Esophagus muscularis mucosa (tissue), 4 donors: Measurements from ENCODE around the gene GET3. TPM values are rescaled to one million over a fixed set of nuclear protein-coding genes. Genes with fewer than 3 reads are reported as not detected.
A peak's percentile ranks its signal among the peaks of the same experiment; 100 is the strongest.

Experiments
- DNase-seq: peaks from one replicate; pipeline ENCODE4 v3.0.0-alpha.2; 2017; ENCODE audit errors: extremely low spot score
- H3K27ac ChIP-seq, 4 donors: fragments of 200-600 bp; sonication (generic); replicated peaks in 1 of 4; 1 replicate in 3 of 4; 2 replicates in 1 of 4; pipeline ENCODE4 v1.5.1; 2016 to 2019; ENCODE audit warnings: mild to moderate bottlenecking in 1 of 4
- H3K27me3 ChIP-seq, 4 donors: fragments of 200-600 bp; sonication (generic); one replicate each; pipeline versions ENCODE4 v1.5.1 to v1.6.0; 2016 to 2019
- H3K36me3 ChIP-seq, 4 donors: fragments of 200-600 bp; sonication (generic); one replicate each; pipeline ENCODE4 v1.5.1; 2016 to 2019
- H3K4me1 ChIP-seq, 4 donors: fragments of 200-600 bp; sonication (generic); one replicate each; pipeline ENCODE4 v1.5.1; 2016 to 2019
- H3K4me3 ChIP-seq, 4 donors: fragments of 200-600 bp; sonication (generic); 1 replicate in 2 of 4; 2 replicates in 2 of 4; pipeline ENCODE4 v1.5.1; 2016 to 2019; ENCODE audit warnings: mild to moderate bottlenecking in 4 of 4, moderate library complexity in 1 of 4
- H3K9me3 ChIP-seq, 4 donors: fragments of 200-600 bp; sonication (generic); 1 replicate in 3 of 4; 2 replicates in 1 of 4; pipeline ENCODE4 v1.5.1; 2016 to 2019
- CTCF ChIP-seq, 3 experiments: fragments of 200-600 bp in 2 of 3; fragments of 450-650 bp in 1 of 3; sonication (generic) in 2 of 3; IDR thresholded peaks; one replicate each; pipeline ENCODE4 v1.5.1; 2017 to 2019; ENCODE audit warnings: antibody characterized with exemption in 3 of 3, mild to moderate bottlenecking in 2 of 3, moderate library complexity in 1 of 3
- EP300 ChIP-seq: sonication (generic); formaldehyde crosslinking; IDR thresholded peaks from one replicate; pipeline ENCODE4 v1.6.1; 2017; ENCODE audit warnings: antibody characterized with exemption
- POLR2A ChIP-seq: fragments of 450-650 bp; IDR thresholded peaks from one replicate; pipeline ENCODE4 v1.6.1; 2017; ENCODE audit warnings: antibody characterized with exemption, moderate library complexity, mild to moderate bottlenecking, low read depth
- POLR2AphosphoS5 ChIP-seq, 2 donors: sonication (generic); formaldehyde crosslinking; IDR thresholded peaks; one replicate each; pipeline ENCODE4 v1.6.1; 2017; ENCODE audit warnings: antibody characterized with exemption in 2 of 2
- WGBS: methylation state at CpG from one replicate; pipeline ENCODE4 v1.1.5; 2018; 5-methylcytosine and 5-hydroxymethylcytosine counted together
- intact Hi-C: fragments of 100-400 bp; cut with DNase I; formaldehyde crosslinking; loops from one replicate; pipeline ENCODE4 v1.15.1; 2023
- total RNA-seq, 4 donors: library from RNA; depleted of rRNA; stranded (reverse); fragments of >200 nt; gene quantifications; one replicate each; pipeline versions ENCODE4 v1.1.0 to v1.2.1, GENCODE V29; 2016

The GET3 gene
- total RNA-seq, 4 donors from 2014 or later, result 46.9 to 63.5 (median 51.3) TPM

GRCh38 chr19:12786952-12787351 is 49.7 kb downstream of the GET3 start:
- 100% methylated on average over 2 of the region's 3 CpGs for WGBS
- H3K27ac ChIP-seq, result peak overlapping the region; percentile 97 to 99 (median 99)
- H3K27me3 ChIP-seq, result no peaks in the 10 kb centered on the region
- DNase-seq, result no peak
- no peaks in the 10 kb centered on the region for H3K36me3 ChIP-seq
- intact Hi-C loops, result no loop called here
- TF ChIP-seq EP300 (no peak), CTCF (IDR thresholded peaks at IDR 0.05) (no peak), POLR2AphosphoS5 (IDR thresholded peaks at IDR 0.05) (no peak), POLR2A (no peak)
- H3K4me3 ChIP-seq, result no peak overlapping the region
- peaks cover 58 to 86% (median 80%) of the 10 kb centered on the region in 4 donors for H3K4me1 ChIP-seq
- peaks cover 0 to 3% (median 0%) of the 10 kb centered on the region in 4 donors for H3K9me3 ChIP-seq

- DNase-seq, result no peak
- intact Hi-C loops, result no loop called here
- H3K36me3 ChIP-seq, result peaks cover 0 to 4% (median 0%) of the 10 kb centered on the region in 4 donors
- no peak overlapping the region for H3K4me3 ChIP-seq
- 75% methylated on average over 10 of the region's 10 CpGs for WGBS
- TF ChIP-seq EP300 (no peak), POLR2A (no peak), CTCF (IDR thresholded peaks at IDR 0.05) (no peak), POLR2AphosphoS5 (IDR thresholded peaks at IDR 0.05) (no peak)
- H3K27ac ChIP-seq, result peak overlapping the region; percentile 97 to 99 (median 99)
- peaks cover 0 to 3% (median 0%) of the 10 kb centered on the region in 4 donors for H3K9me3 ChIP-seq
- H3K4me1 ChIP-seq, result peaks cover 54 to 81% (median 75%) of the 10 kb centered on the region in 4 donors
- no peaks in the 10 kb centered on the region for H3K27me3 ChIP-seq
Measured at GRCh38 chr19:12787458-12787857, 50.2 kb downstream of the GET3 start.

GRCh38 chr19:12788042-12788681 is 50.9 kb downstream of the GET3 start:
- Histone ChIP-seq H3K36me3 (peaks cover 0 to 10% (median 0%) of the 10 kb centered on the region in 4 donors), H3K27me3 (no peaks in the 10 kb centered on the region), H3K4me3 (peak overlapping the region; percentile 87 to 97 (median 90)), H3K27ac (peak overlapping the region; percentile 97 to 99 (median 99)), H3K4me1 (peaks cover 49 to 74% (median 69%) of the 10 kb centered on the region in 4 donors), H3K9me3 (peaks cover 0 to 3% (median 0%) of the 10 kb centered on the region in 4 donors)
- intact Hi-C loops, result no loop called here
- TF ChIP-seq CTCF (IDR thresholded peaks at IDR 0.05) (no peak), POLR2A (no peak), POLR2AphosphoS5 (IDR thresholded peaks at IDR 0.05) (no peak), EP300 (no peak)
- 35% methylated on average over 4 of the region's 4 CpGs for WGBS
- no peak for DNase-seq

GRCh38 chr19:12788682-12789097 is 51.4 kb downstream of the GET3 start:
- WGBS, result 0% methylated on average over 6 of the region's 12 CpGs
- Histone ChIP-seq H3K36me3 (peaks cover 0 to 10% (median 0%) of the 10 kb centered on the region in 4 donors), H3K27me3 (no peaks in the 10 kb centered on the region), H3K9me3 (peaks cover 0 to 3% (median 0%) of the 10 kb centered on the region in 4 donors), H3K27ac (peak overlapping the region; percentile 97 to 99 (median 99)), H3K4me3 (peak overlapping the region; percentile 87 to 97 (median 90)), H3K4me1 (peaks cover 44 to 69% (median 64%) of the 10 kb centered on the region in 4 donors)
- TF ChIP-seq CTCF (IDR thresholded peaks at IDR 0.05) (no peak), POLR2AphosphoS5 (IDR thresholded peaks at IDR 0.05) (peak in 1 of 2 donors; percentile 69), EP300 (no peak)
- no peak for DNase-seq
- intact Hi-C loops, result no loop called here
